Measurements from ENCODE around the gene CENPX. TPM values are rescaled to one million over a fixed set of nuclear protein-coding genes. Genes with fewer than 3 reads are reported as not detected.

CENPX gene
- total RNA-seq, 1 donor from 2014 or later: 40.2 TPM

DNA sequence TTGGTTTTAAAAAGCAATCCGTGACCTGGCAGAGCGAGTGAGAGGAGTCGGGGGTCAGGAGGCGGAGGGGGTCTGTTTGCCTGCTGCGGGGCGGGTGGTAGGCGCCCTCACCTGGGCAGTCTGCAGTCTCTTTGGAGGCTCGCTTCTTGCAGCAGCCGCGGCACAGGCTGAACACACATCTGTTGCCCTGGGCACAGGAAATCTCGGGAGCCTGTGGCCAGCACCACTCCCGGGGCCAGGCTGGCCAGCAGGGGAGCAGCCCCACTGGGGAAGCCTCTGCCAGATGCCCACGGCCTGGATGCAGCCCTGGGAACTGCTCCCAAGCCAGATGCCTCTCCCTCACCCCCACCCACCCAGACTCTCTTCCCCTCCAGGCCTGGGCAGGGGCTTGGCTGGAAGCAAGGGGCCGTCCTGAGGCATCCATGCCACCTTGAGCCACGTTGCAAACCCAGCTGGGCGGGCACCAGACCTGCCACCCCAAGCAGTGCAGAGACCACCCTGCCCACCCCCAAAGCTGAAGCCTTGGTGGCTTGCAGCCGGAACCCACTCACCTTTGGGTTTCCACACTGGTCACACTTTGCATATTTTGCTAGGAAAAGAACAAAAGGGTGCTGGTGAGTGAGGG, 35.7 kb upstream of the CENPX start:
- intact Hi-C loops (cut with DNase I): no loop called here
- Histone ChIP-seq H3K27ac (no peak overlapping the region), H3K9me3 (no peaks in the 10 kb centered on the region), H3K4me3 (no peak overlapping the region), H3K4me1 (no peaks in the 10 kb centered on the region), H3K27me3 (no peaks in the 10 kb centered on the region), H3K36me3 (peaks cover 73% of the 10 kb centered on the region)
- ATAC-seq: no peak
- no peak for DNase-seq
- TF ChIP-seq CTCF (IDR thresholded peaks at IDR 0.05): no peak

GRCh38 chr17:82056729-82057621, 34.3 kb upstream of the CENPX start:
- Histone ChIP-seq H3K36me3 (peaks cover 65% of the 10 kb centered on the region), H3K27ac (no peak overlapping the region), H3K9me3 (no peaks in the 10 kb centered on the region), H3K4me1 (peaks cover 10% of the 10 kb centered on the region), H3K27me3 (no peaks in the 10 kb centered on the region), H3K4me3 (no peak overlapping the region)
- TF ChIP-seq CTCF (IDR thresholded peaks at IDR 0.05): no peak
- no peak for ATAC-seq
- no peak for DNase-seq
- intact Hi-C loops (cut with DNase I): no loop called here

- ATAC-seq: no peak
- H3K9me3 ChIP-seq: no peaks in the 10 kb centered on the region
- H3K27ac ChIP-seq: no peak overlapping the region
- peaks cover 10% of the 10 kb centered on the region for H3K4me1 ChIP-seq
- H3K4me3 ChIP-seq: no peak overlapping the region
- H3K27me3 ChIP-seq: no peaks in the 10 kb centered on the region
- DNase-seq: no peak
- H3K36me3 ChIP-seq: peaks cover 60% of the 10 kb centered on the region
- intact Hi-C loops (cut with DNase I): no loop called here
- no peak for TF ChIP-seq CTCF (IDR thresholded peaks at IDR 0.05)
Measured at GRCh38 chr17:82055965-82056728, 33.5 kb upstream of the CENPX start.

DNA sequence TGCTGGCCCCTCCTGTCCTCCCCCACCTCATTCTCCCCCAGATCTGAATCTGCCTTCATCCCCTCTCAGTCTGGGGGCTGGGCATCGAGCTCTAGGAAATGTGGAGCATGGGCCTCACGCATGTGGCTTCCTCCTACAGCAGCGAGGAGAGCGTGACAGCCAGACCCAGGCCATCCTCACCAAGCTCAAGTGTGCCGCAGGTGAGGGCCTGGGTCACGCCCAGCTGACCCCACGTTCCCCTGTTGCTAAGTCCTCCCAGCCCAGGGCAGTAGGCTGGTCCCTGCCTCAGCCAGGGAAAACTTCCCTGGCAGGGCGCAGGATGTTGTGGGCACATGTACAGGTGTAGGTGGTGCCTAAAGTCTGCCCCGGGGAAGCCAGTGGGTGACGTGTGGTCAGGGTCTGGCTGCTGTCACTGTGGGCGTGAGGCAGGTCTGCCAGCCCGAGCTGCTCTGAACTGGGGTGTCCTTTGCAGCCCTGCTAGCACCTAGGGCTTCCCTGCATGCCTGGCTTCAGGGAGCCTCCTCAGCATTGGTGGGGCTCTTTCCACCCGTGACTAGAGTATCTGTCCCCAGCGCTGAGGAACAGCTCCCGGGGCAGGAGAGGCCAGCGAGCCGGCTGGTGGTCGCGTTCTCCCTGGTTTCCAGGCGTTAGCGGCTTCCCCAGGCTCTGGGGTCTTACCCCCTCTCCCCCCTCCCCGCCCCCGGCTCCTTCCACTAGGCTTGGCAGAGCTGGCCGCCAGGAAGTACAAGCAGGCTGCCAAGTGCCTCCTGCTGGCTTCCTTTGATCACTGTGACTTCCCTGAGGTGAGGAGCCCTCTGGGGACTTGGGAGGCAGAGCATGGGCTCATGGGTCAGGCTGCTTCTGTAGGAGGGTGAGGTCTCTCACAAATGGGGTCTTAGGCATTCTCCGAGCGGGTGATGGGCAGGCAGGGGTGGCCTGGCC, 32.6 kb upstream of the CENPX start:
- Histone ChIP-seq H3K36me3 (peaks cover 51% of the 10 kb centered on the region), H3K9me3 (no peaks in the 10 kb centered on the region), H3K27me3 (no peaks in the 10 kb centered on the region), H3K4me3 (no peak overlapping the region), H3K4me1 (peaks cover 16% of the 10 kb centered on the region), H3K27ac (no peak overlapping the region)
- ATAC-seq (no peak), DNase-seq (no peak)
- intact Hi-C loops (cut with DNase I): no loop called here
- TF ChIP-seq CTCF (IDR thresholded peaks at IDR 0.05): no peak

Measured in upper lobe of right lung (tissue), 1 donor.